Type B pancreatic cell (in vitro differentiated cells): ENCODE measurements around the gene THOC5. TPM values are rescaled to one million over a fixed set of nuclear protein-coding genes. Genes with fewer than 3 reads are reported as not detected.

Source experiments
- DNase-seq: peaks from one replicate; pipeline ENCODE4 v3.0.0; 2021; ENCODE audit warnings: mixed read lengths; ENCODE audit not compliant: unreplicated experiment; ENCODE audit errors: extremely low spot score
- H3K27ac Mint-ChIP-seq: 2 replicates; pipeline ENCODE4 v1.8.0; 2021; ENCODE audit warnings: mild to moderate bottlenecking, mixed read lengths
- H3K27me3 Mint-ChIP-seq: 2 replicates; pipeline ENCODE4 v1.8.0; 2021; ENCODE audit warnings: mixed read lengths
- H3K36me3 Mint-ChIP-seq: 2 replicates; pipeline ENCODE4 v1.8.0; 2021; ENCODE audit warnings: mixed read lengths
- H3K4me1 Mint-ChIP-seq: one replicate; pipeline ENCODE4 v1.8.0; 2021; ENCODE audit warnings: mixed read lengths; ENCODE audit not compliant: unreplicated experiment
- H3K4me3 Mint-ChIP-seq: 2 replicates; pipeline ENCODE4 v1.8.0; 2021; ENCODE audit warnings: mild to moderate bottlenecking, mixed read lengths
- H3K9me3 Mint-ChIP-seq: 2 replicates; pipeline ENCODE4 v1.8.0; 2021; ENCODE audit warnings: mixed read lengths
- CTCF ChIP-seq: fragments of 200-600 bp; sonication (generic); conservative IDR thresholded peaks from 2 replicates; pipeline ENCODE4 v1.5.0; 2021; ENCODE audit warnings: antibody characterized with exemption, mild to moderate bottlenecking
- total RNA-seq: library from RNA; stranded (reverse); gene quantifications from 2 replicates; pipeline ENCODE4 v1.2.1, GENCODE V29; 2021; ENCODE audit warnings: low replicate concordance

Gene THOC5
- total RNA-seq, 1 donor from 2014 or later: 53.5 TPM

- no peak overlapping the region for H3K4me3 Mint-ChIP-seq
- H3K36me3 Mint-ChIP-seq: no peaks in the 10 kb centered on the region
- H3K4me1 Mint-ChIP-seq: no peaks in the 10 kb centered on the region
- TF ChIP-seq CTCF: no peak
- H3K27ac Mint-ChIP-seq: no peak overlapping the region
- no peak for DNase-seq
- H3K9me3 Mint-ChIP-seq: no peaks in the 10 kb centered on the region
- H3K27me3 Mint-ChIP-seq: peaks cover 22% of the 10 kb centered on the region
Observed at GRCh38 chr22:29463629-29464028, 89.9 kb downstream of the THOC5 start.

- no peak for DNase-seq
- peaks cover 1% of the 10 kb centered on the region for H3K27me3 Mint-ChIP-seq
- TF ChIP-seq CTCF: no peak
- H3K4me1 Mint-ChIP-seq: peaks cover 8% of the 10 kb centered on the region
- no peak overlapping the region for H3K27ac Mint-ChIP-seq
- H3K4me3 Mint-ChIP-seq: no peak overlapping the region
- H3K36me3 Mint-ChIP-seq: no peaks in the 10 kb centered on the region
- no peaks in the 10 kb centered on the region for H3K9me3 Mint-ChIP-seq
Observed at GRCh38 chr22:29461263-29461662, 92.3 kb downstream of the THOC5 start.

GRCh38 chr22:29459773-29460172 is 93.8 kb downstream of the THOC5 start:
- no peak for TF ChIP-seq CTCF
- Mint-ChIP-seq H3K4me3 (no peak overlapping the region), H3K27ac (no peak overlapping the region)

GRCh38 chr22:29458551-29458950 is 95.0 kb downstream of the THOC5 start:
- DNase-seq: no peak
- no peaks in the 10 kb centered on the region for H3K36me3 Mint-ChIP-seq
- no peaks in the 10 kb centered on the region for H3K27me3 Mint-ChIP-seq
- H3K9me3 Mint-ChIP-seq: no peaks in the 10 kb centered on the region
- no peak overlapping the region for H3K4me3 Mint-ChIP-seq
- no peak for TF ChIP-seq CTCF
- peaks cover 8% of the 10 kb centered on the region for H3K4me1 Mint-ChIP-seq
- H3K27ac Mint-ChIP-seq: no peak overlapping the region

More at GRCh38 chr22:29459773-29460172, 93.8 kb downstream of the THOC5 start:
- Mint-ChIP-seq H3K36me3 (no peaks in the 10 kb centered on the region), H3K4me1 (peaks cover 8% of the 10 kb centered on the region), H3K27me3 (no peaks in the 10 kb centered on the region), H3K9me3 (no peaks in the 10 kb centered on the region)
- DNase-seq: no peak

- no peaks in the 10 kb centered on the region for H3K36me3 Mint-ChIP-seq
- H3K27me3 Mint-ChIP-seq: no peaks in the 10 kb centered on the region
- H3K4me3 Mint-ChIP-seq: no peak overlapping the region
- TF ChIP-seq CTCF: no peak
- no peak overlapping the region for H3K27ac Mint-ChIP-seq
- H3K4me1 Mint-ChIP-seq: peaks cover 8% of the 10 kb centered on the region
- DNase-seq: no peak
- no peaks in the 10 kb centered on the region for H3K9me3 Mint-ChIP-seq
Observed at GRCh38 chr22:29457730-29458129, 95.8 kb downstream of the THOC5 start.

- Mint-ChIP-seq H3K4me1 (peaks cover 8% of the 10 kb centered on the region), H3K4me3 (no peak overlapping the region), H3K36me3 (no peaks in the 10 kb centered on the region), H3K9me3 (no peaks in the 10 kb centered on the region), H3K27me3 (no peaks in the 10 kb centered on the region), H3K27ac (no peak overlapping the region)
- DNase-seq: no peak
- TF ChIP-seq CTCF: no peak
Observed at GRCh38 chr22:29456211-29456671, 97.3 kb downstream of the THOC5 start.
